ENCODE data around the gene NRL.
"Not testable (repeated sequence)": the region's sequence is repeated elsewhere in the genome, so short reads cannot be mapped to it uniquely, and the experiment has no call there.

Gene NRL

GRCh38 chr14:24123424-24124417 lies 9.0 kb upstream of the NRL start:
- no peak for DNase-seq (ENCODE audit: low read depth)

- DNase-seq (ENCODE audit: low read depth): no peak
These were observed 8.1 kb upstream of the NRL start for GRCh38 chr14:24122898-24123297.

- no peak for DNase-seq (ENCODE audit: low read depth)
These were observed 7.7 kb upstream of the NRL start for GRCh38 chr14:24122416-24122815.

- no peak for DNase-seq (ENCODE audit: low read depth)
These were observed 6.5 kb upstream of the NRL start for GRCh38 chr14:24121210-24121609.

GRCh38 chr14:24119691-24120090 lies 4.9 kb upstream of the NRL start:
- DNase-seq (ENCODE audit: low read depth): no peak

GRCh38 chr14:24117179-24117578 lies 2.4 kb upstream of the NRL start:
- DNase-seq (ENCODE audit: low read depth): no peak

GRCh38 chr14:24116128-24116814 lies 1.5 kb upstream of the NRL start:
- no peak for DNase-seq (ENCODE audit: low read depth)

DNA sequence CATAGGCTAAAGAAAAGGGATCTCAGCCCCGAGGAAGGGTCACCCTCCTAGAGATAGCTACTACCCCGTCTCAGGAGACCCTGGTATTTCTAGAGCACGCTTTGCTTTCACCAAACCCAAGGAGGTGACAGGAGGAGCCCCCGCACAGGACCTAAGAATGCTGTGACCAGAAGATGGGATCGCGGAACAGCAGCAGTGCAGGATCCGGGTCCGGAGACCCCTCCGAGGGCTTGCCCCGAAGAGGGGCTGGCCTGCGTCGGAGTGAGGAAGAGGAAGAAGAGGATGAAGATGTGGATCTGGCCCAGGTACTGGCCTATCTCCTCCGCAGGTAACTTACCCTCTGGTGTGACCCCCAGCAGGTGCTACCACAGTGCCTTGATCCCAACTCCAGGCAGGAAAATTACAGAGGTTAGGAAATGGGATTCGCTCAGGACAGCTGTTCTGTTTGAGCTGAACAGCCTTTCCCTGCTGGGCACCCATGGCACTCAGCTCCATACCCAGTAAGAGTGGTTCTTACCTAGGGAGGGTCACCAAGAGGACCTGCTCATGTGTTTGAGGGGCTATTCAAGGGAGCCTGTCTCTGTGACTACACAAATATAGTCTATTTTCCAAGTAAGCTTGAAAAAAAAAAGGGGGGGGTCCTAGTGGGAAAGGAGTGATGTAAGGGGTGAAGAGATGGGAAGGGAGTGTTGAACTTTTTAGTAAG lies 826 bp upstream of the NRL start:
- no peak for DNase-seq (ENCODE audit: low read depth)

DNA sequence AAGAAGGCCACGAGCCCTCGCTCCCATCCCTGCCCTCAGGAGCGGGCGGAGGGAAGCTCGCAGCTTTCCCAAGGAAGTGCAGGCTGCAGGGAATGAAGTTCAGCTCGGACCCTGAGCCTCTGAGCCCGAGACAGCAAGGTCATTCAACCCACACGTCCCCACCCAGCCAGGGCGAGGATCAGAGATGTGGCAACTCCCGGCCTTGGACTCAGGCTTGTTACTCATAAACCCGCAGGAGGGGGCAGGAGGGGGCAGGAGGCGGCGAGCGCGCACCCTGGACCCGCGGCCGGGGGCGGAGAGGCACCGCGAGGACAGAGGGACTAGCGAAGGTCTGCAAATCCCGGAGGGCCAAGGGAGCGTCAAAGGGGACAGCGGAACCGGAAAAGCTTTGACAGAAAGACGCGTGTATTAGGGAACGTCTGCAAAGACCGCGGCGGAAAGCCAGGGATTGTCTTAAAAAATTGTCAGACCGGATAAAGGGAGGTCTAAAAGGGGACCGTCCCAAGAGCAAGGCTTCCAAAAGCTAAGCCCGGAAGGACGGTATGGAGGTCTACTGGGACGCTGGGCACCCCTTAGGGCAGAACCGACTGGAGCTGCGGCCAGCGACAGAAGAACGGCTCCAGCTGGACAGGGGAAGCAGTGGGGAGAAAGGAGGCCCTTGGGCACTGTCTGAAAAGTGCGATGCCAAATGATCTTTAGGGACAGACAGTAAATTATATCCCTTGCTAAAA lies 783 bp downstream of the NRL start:
- peak; percentile 49 for DNase-seq (ENCODE audit: low read depth)

DNA sequence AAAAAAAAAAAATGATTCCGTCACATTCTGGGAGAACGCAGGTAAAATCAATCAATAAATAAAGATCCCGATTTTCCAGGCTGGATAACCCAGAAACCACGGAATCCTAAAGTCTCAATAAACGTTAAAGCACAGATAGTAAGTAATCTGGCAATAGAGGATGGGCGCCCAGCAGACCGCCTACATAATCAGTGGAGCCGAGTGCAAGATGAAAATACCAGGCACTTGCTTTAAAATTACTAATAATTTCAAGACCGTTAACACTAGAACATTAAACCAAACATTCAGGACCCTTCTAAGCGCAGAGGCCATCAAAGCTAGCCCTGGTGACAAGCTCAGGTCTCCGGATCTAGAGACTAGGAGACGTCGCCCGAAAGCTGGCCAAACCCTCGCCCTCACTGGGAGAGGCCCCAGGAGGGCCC lies 1.4 kb downstream of the NRL start:
- DNase-seq (ENCODE audit: low read depth): no peak

DNA sequence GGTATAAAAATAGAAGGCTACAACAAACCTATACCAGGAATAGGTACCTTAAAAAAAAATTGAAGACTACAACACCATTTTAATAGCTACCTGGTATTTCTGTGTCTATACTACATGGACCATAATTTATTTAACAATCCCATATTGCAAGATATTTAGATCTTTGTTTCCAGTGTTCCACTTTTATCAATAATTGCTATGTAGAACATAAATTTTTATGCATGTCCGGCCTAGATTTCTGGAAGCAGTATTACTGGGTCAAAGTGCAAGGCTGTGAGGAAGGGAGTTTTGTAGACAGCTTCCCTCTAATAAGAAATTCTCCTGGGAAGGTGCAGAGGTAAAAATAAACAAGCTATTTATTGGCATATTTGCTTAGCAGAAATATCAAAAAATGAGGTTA lies 4.2 kb downstream of the NRL start:
- no peak for DNase-seq (ENCODE audit: low read depth)

GRCh38 chr14:24110060-24110459 lies 4.7 kb downstream of the NRL start:
- DNase-seq (ENCODE audit: low read depth): no peak

DNA sequence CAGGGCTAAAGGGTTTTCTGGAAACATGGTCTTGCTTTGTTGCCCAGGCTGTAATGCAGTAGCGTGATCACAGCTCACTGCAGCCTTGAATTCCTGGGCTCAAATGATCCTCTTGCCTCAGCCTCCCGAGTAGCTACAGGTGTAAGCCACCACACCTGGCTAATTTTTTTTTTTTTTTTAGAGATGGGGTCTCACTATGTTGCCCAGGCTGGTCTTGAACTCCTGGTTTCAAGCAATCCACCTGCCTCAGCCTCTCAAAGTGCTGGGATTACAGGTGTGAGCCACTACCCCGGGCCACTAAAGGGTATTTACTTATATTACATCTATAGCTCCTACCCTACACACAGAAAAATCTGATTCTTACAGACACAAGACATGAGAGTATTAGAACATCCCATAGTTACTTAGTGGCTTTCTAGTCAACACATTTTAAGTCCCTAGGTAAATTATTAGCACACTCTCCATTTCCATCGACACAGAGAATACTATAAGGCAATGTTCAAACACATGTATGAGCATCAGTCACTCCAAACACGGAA lies 6.3 kb downstream of the NRL start:
- no peak for DNase-seq (ENCODE audit: low read depth)

GRCh38 chr14:24106672-24107271 lies 8.0 kb downstream of the NRL start:
- DNase-seq (ENCODE audit: low read depth): no peak

- not testable (repeated sequence) for DNase-seq (ENCODE audit: low read depth)
These were observed 9.0 kb downstream of the NRL start for GRCh38 chr14:24105609-24106239.

DNA sequence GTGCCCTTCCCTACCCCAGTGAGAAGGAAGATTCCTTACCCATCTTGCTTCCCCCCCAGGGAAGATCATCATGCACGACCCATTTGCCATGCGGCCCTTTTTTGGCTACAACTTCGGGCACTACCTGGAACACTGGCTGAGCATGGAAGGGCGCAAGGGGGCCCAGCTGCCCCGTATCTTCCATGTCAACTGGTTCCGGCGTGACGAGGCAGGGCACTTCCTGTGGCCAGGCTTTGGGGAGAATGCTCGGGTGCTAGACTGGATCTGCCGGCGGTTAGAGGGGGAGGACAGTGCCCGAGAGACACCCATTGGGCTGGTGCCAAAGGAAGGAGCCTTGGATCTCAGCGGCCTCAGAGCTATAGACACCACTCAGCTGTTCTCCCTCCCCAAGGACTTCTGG lies 11.3 kb downstream of the NRL start:
- no peak for DNase-seq (ENCODE audit: low read depth)

GRCh38 chr14:24102357-24103048 lies 12.2 kb downstream of the NRL start:
- DNase-seq (ENCODE audit: low read depth): no peak

DNA sequence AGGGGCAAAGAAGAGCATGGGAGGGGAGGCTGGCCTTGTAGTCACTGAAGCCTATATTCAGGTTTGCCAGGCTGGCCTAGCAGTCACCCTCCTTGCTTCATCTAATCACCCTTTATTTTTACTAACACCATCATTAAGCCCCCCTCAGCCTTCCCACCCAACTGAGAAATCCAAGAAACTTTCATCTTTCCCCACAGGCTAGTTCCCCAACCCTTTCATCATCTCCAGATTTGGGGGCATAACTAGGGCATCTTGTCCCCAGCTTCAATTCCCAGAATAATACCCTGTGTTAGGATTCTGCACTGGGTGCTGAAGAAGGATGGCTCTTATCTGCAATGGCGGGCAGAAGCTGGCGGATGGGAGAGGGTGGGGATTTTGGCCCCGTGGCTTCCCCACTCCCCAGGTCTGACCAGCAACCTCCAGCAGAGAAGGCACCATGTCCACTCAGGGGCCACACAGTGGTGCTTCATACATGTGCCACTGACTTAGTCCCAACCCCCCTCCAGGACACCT lies 13.7 kb downstream of the NRL start:
- DNase-seq (ENCODE audit: low read depth): no peak

DNA sequence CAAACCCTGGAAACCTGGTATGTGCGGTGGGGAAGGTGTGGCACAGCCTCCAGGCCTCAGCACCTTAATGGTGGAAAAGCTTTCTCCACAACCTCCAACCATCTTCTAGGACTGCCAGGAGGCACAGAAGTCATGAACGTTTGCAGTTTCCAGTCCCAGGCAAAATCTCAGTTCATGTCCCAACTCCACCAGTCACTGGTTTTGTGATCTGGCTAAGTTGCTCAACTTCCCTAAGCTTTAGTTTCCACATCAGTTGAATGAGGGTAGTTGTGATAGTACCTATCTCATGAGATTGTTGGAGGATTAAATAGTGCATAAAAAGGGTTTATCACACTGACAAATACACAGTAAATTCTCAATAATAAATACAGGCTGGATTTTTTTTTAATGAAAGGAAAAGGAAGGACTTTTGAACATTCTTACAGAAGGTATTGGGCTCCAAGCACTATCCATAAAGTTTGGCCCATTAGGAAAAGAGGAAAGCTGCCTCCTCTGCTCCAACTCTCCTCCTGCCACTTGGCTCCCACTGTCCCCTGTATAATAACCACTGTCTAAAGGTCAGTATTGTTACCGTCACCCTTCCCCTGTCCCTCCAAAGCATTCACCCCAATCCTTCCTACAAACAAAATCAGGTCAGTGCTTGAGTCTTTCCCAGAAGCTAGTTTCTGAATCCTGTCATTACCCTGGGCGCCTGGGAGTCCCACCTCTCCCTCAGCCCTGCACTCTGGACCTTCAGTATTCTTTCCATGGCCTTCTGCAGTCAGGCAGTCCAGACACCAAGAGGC lies 14.4 kb downstream of the NRL start:
- no peak for DNase-seq (ENCODE audit: low read depth)

Measured in stimulated activated CD4-positive, alpha-beta T cell treated with anti-CD3 and anti-CD28 coated beads, Interleukin-2, amount 100 ng/mL, for 4 hours (primary cell).